GM12878 (cell line): Measurements from ENCODE around the gene NHS. TPM values are rescaled to one million over a fixed set of nuclear protein-coding genes. Genes with fewer than 3 reads are reported as not detected.

Source experiments
- ATAC-seq: fragments of 200-7000 bp; cut with Tn5 transposase; 3 replicates; pipeline ENCODE4 v1.9.1; 2020; ENCODE audit warnings: mild to moderate bottlenecking, moderate library complexity
- BruUV-seq: library from RNA; stranded (reverse); fragments of 400-500 nt; replicated peaks from 2 replicates; lab custom pipeline; 2021; lab: Mats Ljungman, UMichigan
- CTCF ChIA-PET: fragments of 300-600 bp; sonication (Branson Sonifier 250); formaldehyde crosslinking; extraction: SDS; loops from one replicate; lab custom pipeline; 2021; ENCODE audit warnings: inconsistent platforms; lab: Yijun Ruan, JAX
- POLR2A ChIA-PET: fragments of 350-600 bp; formaldehyde crosslinking; extraction: SDS; loops from one replicate; lab custom pipeline; 2021; ENCODE audit warnings: inconsistent platforms; lab: Charles Lee
- RAD21 ChIA-PET: fragments of 300-600 bp; sonication (Branson Sonifier 250); formaldehyde crosslinking; loops from one replicate; lab custom pipeline; 2023; ENCODE audit warnings: antibody characterized with exemption; ENCODE audit not compliant: unreplicated experiment; lab: Charles Lee
- SMC1A ChIA-PET: fragments of 300-600 bp; sonication (Branson Sonifier 250); formaldehyde crosslinking; loops from one replicate; lab custom pipeline; 2023; ENCODE audit not compliant: unreplicated experiment, uncharacterized antibody; lab: Charles Lee
- DNase-seq: peaks from one replicate; pipeline ENCODE4 v3.0.0-alpha.2; 2011; ENCODE audit warnings: low read depth, low spot score
- FAIRE-seq: peaks from 3 replicates; lab custom pipeline; 2011; peaks lifted over from hg19 to GRCh38; lab: Jason Lieb, UNC
- H2AFZ ChIP-seq: 2 replicates; pipeline ENCODE4 v1.6.0; 2011; ENCODE audit warnings: low read depth, low read length, control low read depth; ENCODE audit not compliant: control insufficient read depth
- H3K27ac ChIP-seq: 2 replicates; pipeline ENCODE4 v1.5.1; 2011; ENCODE audit warnings: control low read depth; ENCODE audit not compliant: control insufficient read depth, insufficient read depth
- H3K27me3 ChIP-seq, 2 experiments: replicated peaks in 1 of 2; 2 replicates each; pipeline versions ENCODE4 v1.6.0 to v1.6.1; 2011; ENCODE audit warnings: low read length in 1 of 2; ENCODE audit not compliant: control insufficient read depth in 2 of 2, insufficient read depth in 2 of 2
- H3K36me3 ChIP-seq, 2 experiments: 2 replicates each; pipeline ENCODE4 v1.5.1; 2011; ENCODE audit warnings: low read length in 1 of 2; ENCODE audit not compliant: control insufficient read depth in 2 of 2, insufficient read depth in 2 of 2
- H3K4me1 ChIP-seq: 2 replicates; pipeline ENCODE4 v1.6.1; 2011; ENCODE audit warnings: mild to moderate bottlenecking, low read length, moderate library complexity, mixed read lengths; ENCODE audit not compliant: control insufficient read depth, insufficient read depth
- H3K4me2 ChIP-seq: 2 replicates; pipeline ENCODE4 v1.6.0; 2011; ENCODE audit warnings: control low read depth; ENCODE audit not compliant: control insufficient read depth, insufficient read depth
- H3K4me3 ChIP-seq: fragments of 200-600 bp; sonication (generic); 2 replicates; pipeline ENCODE4 v1.5.1; 2016
- H3K79me2 ChIP-seq: 2 replicates; pipeline ENCODE4 v1.6.0; 2011; ENCODE audit warnings: low read length; ENCODE audit not compliant: control insufficient read depth, insufficient read depth
- H3K9ac ChIP-seq: 2 replicates; pipeline ENCODE4 v1.8.0; 2011; ENCODE audit warnings: low read length, control low read depth, mixed read lengths; ENCODE audit not compliant: control insufficient read depth, insufficient read depth
- H3K9me3 ChIP-seq: replicated peaks from 3 replicates; pipeline ENCODE4 v1.5.1; 2011; ENCODE audit warnings: mild to moderate bottlenecking, low read length; ENCODE audit not compliant: control insufficient read depth, insufficient read depth
- H4K20me1 ChIP-seq: 2 replicates; pipeline ENCODE4 v1.6.0; 2011; ENCODE audit not compliant: control insufficient read depth, insufficient read depth
- ATF2 ChIP-seq: IDR thresholded peaks from 2 replicates; pipeline ENCODE4 v1.6.1; 2012; ENCODE audit warnings: low read length, inconsistent platforms
- CHD4 ChIP-seq: fragments of 200-600 bp; sonication (generic); IDR thresholded peaks from 2 replicates; pipeline ENCODE4 v1.6.1; 2016; ENCODE audit warnings: mild to moderate bottlenecking
- CREB1 ChIP-seq: IDR thresholded peaks from 2 replicates; pipeline ENCODE4 v1.6.1; 2012; ENCODE audit warnings: low read depth, mild to moderate bottlenecking, inconsistent platforms
- EP300 ChIP-seq, 2 experiments: fragments of 150-350 bp in 1 of 2; IDR thresholded peaks; 2 replicates each; pipeline ENCODE4 v1.6.1; 2011 to 2012; ENCODE audit warnings: low read depth in 2 of 2, low read length in 2 of 2, borderline replicate concordance in 1 of 2, improper control_type of control experiment in 1 of 2, inconsistent platforms in 1 of 2; ENCODE audit not compliant: control insufficient read depth in 1 of 2
- GABPA ChIP-seq: IDR thresholded peaks from 2 replicates; pipeline ENCODE4 v1.6.1; 2014; ENCODE audit warnings: antibody characterized with exemption, low read depth, mild to moderate bottlenecking, inconsistent platforms
- HDAC2 ChIP-seq: fragments of 200-600 bp; sonication (generic); IDR thresholded peaks from 2 replicates; pipeline ENCODE4 v1.6.1; 2017
- IKZF1 ChIP-seq: fragments of 450-650 bp; conservative IDR thresholded peaks from 2 replicates; pipeline ENCODE4 v1.6.1; 2017; ENCODE audit warnings: antibody characterized with exemption, mild to moderate bottlenecking
- KAT2A ChIP-seq: conservative IDR thresholded peaks from 2 replicates; pipeline ENCODE4 v1.6.1; 2011; ENCODE audit warnings: low read depth, low read length; ENCODE audit not compliant: control insufficient read depth
- NRF1 ChIP-seq: conservative IDR thresholded peaks from 2 replicates; pipeline ENCODE4 v1.6.1; 2011; ENCODE audit warnings: mild to moderate bottlenecking, low read depth, low read length, improper control_type of control experiment
- PAX5 ChIP-seq: IDR thresholded peaks from 2 replicates; pipeline ENCODE4 v1.6.1; 2011; ENCODE audit warnings: low read depth, low read length, borderline replicate concordance
- POLR2AphosphoS2 ChIP-seq: IDR thresholded peaks from 2 replicates; pipeline ENCODE4 v1.6.1; 2011; ENCODE audit warnings: low read depth, mild to moderate bottlenecking, low read length, improper control_type of control experiment, moderate library complexity
- RBBP5 ChIP-seq: fragments of 200-600 bp; sonication (generic); conservative IDR thresholded peaks from 2 replicates; pipeline ENCODE4 v1.6.1; 2016
- SMAD1 ChIP-seq: fragments of 450-650 bp; IDR thresholded peaks from 2 replicates; pipeline ENCODE4 v1.6.1; 2018; ENCODE audit warnings: mild to moderate bottlenecking, low read depth; ENCODE audit not compliant: partially characterized antibody
- SMARCA5 ChIP-seq: fragments of 450-650 bp; IDR thresholded peaks from 2 replicates; pipeline ENCODE4 v1.6.1; 2017; ENCODE audit warnings: mild to moderate bottlenecking
- TAF1 ChIP-seq: IDR thresholded peaks from 2 replicates; pipeline ENCODE4 v1.6.1; 2011; ENCODE audit warnings: mild to moderate bottlenecking, low read depth, low read length, borderline replicate concordance
- TBL1XR1 ChIP-seq: IDR thresholded peaks from 2 replicates; pipeline ENCODE4 v1.6.1; 2012; ENCODE audit warnings: low read depth, low read length, improper control_type of control experiment
- TCF12 ChIP-seq: IDR thresholded peaks from 2 replicates; pipeline ENCODE4 v1.6.1; 2011; ENCODE audit warnings: low read depth, mild to moderate bottlenecking, low read length
- TCF3 ChIP-seq: IDR thresholded peaks from 2 replicates; pipeline ENCODE4 v1.6.1; 2012; ENCODE audit warnings: low read depth, mild to moderate bottlenecking, low read length, borderline replicate concordance; ENCODE audit not compliant: insufficient read depth
- TCF7 ChIP-seq: IDR thresholded peaks from 2 replicates; pipeline ENCODE4 v1.6.1; 2014; ENCODE audit warnings: antibody characterized with exemption, borderline replicate concordance
- WGBS: methylation state at CpG from one replicate; pipeline ENCODE4 v1.1.6; 2016; ENCODE audit warnings: low lambda C conversion rate; ENCODE audit not compliant: insufficient replicate concordance, insufficient coverage; ENCODE audit errors: missing lambda C conversion rate; 5-methylcytosine and 5-hydroxymethylcytosine counted together
- in situ Hi-C: fragments of 300-500 bp; cut with MboI; formaldehyde crosslinking; loops from 9 replicates; pipeline ENCODE4 v1.14.3; 2018; ENCODE audit warnings: mixed read lengths
- intact Hi-C: fragments of 100-400 bp; cut with micrococcal nuclease; formaldehyde crosslinking; loops from one replicate; pipeline ENCODE4 v1.14.2; 2022; ENCODE audit not compliant: unreplicated experiment
- polyA plus RNA-seq, 11 experiments: library from polyadenylated mRNA; depleted of rRNA in 4 of 11; unstranded in 6 of 11; stranded (reverse) in 5 of 11; fragments of >200 nt; fragmentation: Nextera tagmentation in 4 of 11; fragmentation: Illumina TruSeq in 1 of 11; extraction: Ambion mirVana in 4 of 11; extraction: Trizol in 1 of 11; gene quantifications; 1 replicate in 1 of 11; 2 replicates in 10 of 11; pipeline versions ENCODE4 v1.2.1 to v1.2.3, GENCODE V29; 2011 to 2016; ENCODE audit warnings: inconsistent platforms in 2 of 11, missing spikeins in 2 of 11, low read depth in 1 of 11
- total RNA-seq, 4 experiments: library from RNA; depleted of rRNA in 3 of 4; stranded (reverse); fragments of >200 nt in 3 of 4; fragmentation: Illumina TruSeq in 1 of 4; extraction: Trizol in 1 of 4; gene quantifications; 2 replicates each; pipeline versions ENCODE4 v1.2.1 to v1.2.3, GENCODE V29; 2013 to 2021
- TF ChIP-seq, protein P1 (sequence below): fragments of 450-650 bp; IDR thresholded peaks from 2 replicates; pipeline ENCODE4 v1.6.1; 2016; ENCODE audit warnings: mild to moderate bottlenecking, moderate library complexity, borderline replicate concordance

NHS gene
- total and polyA plus RNA-seq, 10 of the 15 experiments (the other 5 are each of a cell fraction or from before 2014, with no cell fraction given) = under 0.01 to 0.07 (median 0.03) TPM; not detected in 7

GRCh38 chrX:17773221-17773876, 398.3 kb downstream of the NHS start:
- ChIA-PET SMC1A (no interaction called here), CTCF (no interaction called here), RAD21 (no interaction called here), POLR2A (no interaction called here)
- TF ChIP-seq SMAD1 (no peak), HDAC2 (no peak), RBBP5 (no peak), TCF3 (no peak), SMARCA5 (no peak), TCF7 (no peak), NRF1 (no peak), IKZF1 (no peak), TAF1 (no peak), GABPA (no peak), CHD4 (no peak), EP300 (IDR thresholded peaks at IDR 0.05; ENCODE audit: borderline replicate concordance in 1 of 2, control insufficient read depth in 1 of 2, low read depth in 2 of 2, low read length in 2 of 2) (no peak), KAT2A (no peak), POLR2AphosphoS2 (no peak), TCF12 (no peak), CREB1 (no peak), PAX5 (no peak), ATF2 (no peak), TBL1XR1 (no peak)
- TF ChIP-seq, protein P1, sequence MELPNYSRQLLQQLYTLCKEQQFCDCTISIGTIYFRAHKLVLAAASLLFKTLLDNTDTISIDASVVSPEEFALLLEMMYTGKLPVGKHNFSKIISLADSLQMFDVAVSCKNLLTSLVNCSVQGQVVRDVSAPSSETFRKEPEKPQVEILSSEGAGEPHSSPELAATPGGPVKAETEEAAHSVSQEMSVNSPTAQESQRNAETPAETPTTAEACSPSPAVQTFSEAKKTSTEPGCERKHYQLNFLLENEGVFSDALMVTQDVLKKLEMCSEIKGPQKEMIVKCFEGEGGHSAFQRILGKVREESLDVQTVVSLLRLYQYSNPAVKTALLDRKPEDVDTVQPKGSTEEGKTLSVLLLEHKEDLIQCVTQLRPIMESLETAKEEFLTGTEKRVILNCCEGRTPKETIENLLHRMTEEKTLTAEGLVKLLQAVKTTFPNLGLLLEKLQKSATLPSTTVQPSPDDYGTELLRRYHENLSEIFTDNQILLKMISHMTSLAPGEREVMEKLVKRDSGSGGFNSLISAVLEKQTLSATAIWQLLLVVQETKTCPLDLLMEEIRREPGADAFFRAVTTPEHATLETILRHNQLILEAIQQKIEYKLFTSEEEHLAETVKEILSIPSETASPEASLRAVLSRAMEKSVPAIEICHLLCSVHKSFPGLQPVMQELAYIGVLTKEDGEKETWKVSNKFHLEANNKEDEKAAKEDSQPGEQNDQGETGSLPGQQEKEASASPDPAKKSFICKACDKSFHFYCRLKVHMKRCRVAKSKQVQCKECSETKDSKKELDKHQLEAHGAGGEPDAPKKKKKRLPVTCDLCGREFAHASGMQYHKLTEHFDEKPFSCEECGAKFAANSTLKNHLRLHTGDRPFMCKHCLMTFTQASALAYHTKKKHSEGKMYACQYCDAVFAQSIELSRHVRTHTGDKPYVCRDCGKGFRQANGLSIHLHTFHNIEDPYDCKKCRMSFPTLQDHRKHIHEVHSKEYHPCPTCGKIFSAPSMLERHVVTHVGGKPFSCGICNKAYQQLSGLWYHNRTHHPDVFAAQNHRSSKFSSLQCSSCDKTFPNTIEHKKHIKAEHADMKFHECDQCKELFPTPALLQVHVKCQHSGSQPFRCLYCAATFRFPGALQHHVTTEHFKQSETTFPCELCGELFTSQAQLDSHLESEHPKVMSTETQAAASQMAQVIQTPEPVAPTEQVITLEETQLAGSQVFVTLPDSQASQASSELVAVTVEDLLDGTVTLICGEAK = no peak
- no peak overlapping the region for H3K4me3 ChIP-seq
- no peaks in the 10 kb centered on the region for H3K4me1 ChIP-seq
- H3K27me3 ChIP-seq = no peaks in the 10 kb centered on the region
- no peak overlapping the region for H3K27ac ChIP-seq
- no peaks in the 10 kb centered on the region for H3K36me3 ChIP-seq
- 25% methylated on average over 8 of the region's 8 CpGs for WGBS
- H3K4me2 ChIP-seq = no peak overlapping the region
- no peak overlapping the region for H3K9ac ChIP-seq
- no peaks in the 10 kb centered on the region for H4K20me1 ChIP-seq
- no peak for FAIRE-seq
- DNase-seq = no peak
- no peak for ATAC-seq
- in situ Hi-C loops (no loop called here), intact Hi-C loops (no loop called here)
- no peak overlapping the region for H2AFZ ChIP-seq
- no peaks in the 10 kb centered on the region for H3K9me3 ChIP-seq
- no TSS peak for BruUV-seq
- H3K79me2 ChIP-seq = no peaks in the 10 kb centered on the region
